H1 (cell line): Measurements from ENCODE around the gene FXN.

Source experiments
- ATF3 ChIP-seq: IDR thresholded peaks from 2 replicates; pipeline ENCODE4 v1.6.1; 2011; ENCODE audit warnings: low read depth, mild to moderate bottlenecking, low read length; ENCODE audit not compliant: insufficient read depth
- GTF2F1 ChIP-seq: IDR thresholded peaks from 2 replicates; pipeline ENCODE4 v1.6.1; 2012; ENCODE audit warnings: low read depth, low read length, improper control_type of control experiment, borderline replicate concordance

- TF ChIP-seq GTF2F1: no peak
- no peak for TF ChIP-seq ATF3
Measured at GRCh38 chr9:69097064-69097463, 61.5 kb downstream of the FXN start.
